ENCODE measurements around the gene TBC1D16.

Gene TBC1D16

DNA sequence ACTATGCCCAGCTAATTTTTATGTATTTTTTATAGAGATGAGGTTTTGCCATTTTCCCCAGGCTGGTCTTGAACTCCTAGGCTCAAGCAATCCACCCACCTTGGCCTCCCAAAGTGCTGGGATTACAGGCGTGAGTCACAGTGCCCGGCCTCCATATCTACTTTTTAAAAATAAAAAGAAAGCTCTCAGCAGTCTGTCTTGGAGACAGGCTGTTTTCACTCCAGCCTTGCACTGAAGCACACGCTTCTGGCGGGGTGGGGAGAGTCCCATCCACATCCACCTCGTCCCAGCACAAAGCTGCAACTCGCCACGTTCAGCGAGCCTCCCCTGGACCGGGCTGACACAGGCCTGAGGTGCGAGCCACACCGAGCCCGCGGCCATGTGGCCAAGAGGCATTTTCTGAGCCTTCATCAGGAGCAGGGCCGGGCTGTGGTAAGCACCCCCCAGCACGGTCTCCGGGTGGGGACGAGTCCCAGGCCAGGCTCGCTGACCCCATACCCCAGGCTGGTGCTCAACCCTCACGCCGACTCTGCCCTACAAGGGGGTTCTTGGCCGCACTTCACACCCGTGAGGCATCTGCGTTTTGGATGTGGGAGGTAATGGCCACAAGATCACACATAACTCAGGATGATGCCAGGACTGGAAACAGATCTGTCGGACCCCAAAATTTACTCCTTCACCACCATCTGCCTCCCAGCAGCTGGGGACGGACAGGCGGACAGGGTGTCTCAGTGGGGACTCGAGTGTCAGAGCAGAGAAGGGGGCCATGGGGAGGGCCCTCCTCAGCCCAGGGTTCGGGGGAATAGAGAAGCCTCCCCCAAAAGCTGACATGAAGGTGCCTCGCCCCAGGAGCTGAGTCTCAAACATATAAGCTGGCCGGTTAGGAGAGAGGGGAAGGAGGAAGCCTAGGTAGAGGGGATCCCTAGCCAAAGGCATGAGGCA, 28.6 kb downstream of the TBC1D16 start:
- TF ChIP-seq, protein P1, sequence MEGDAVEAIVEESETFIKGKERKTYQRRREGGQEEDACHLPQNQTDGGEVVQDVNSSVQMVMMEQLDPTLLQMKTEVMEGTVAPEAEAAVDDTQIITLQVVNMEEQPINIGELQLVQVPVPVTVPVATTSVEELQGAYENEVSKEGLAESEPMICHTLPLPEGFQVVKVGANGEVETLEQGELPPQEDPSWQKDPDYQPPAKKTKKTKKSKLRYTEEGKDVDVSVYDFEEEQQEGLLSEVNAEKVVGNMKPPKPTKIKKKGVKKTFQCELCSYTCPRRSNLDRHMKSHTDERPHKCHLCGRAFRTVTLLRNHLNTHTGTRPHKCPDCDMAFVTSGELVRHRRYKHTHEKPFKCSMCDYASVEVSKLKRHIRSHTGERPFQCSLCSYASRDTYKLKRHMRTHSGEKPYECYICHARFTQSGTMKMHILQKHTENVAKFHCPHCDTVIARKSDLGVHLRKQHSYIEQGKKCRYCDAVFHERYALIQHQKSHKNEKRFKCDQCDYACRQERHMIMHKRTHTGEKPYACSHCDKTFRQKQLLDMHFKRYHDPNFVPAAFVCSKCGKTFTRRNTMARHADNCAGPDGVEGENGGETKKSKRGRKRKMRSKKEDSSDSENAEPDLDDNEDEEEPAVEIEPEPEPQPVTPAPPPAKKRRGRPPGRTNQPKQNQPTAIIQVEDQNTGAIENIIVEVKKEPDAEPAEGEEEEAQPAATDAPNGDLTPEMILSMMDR (IDR thresholded peaks at IDR 0.05; ENCODE audit: low read depth, low read length): no peak
- no peak overlapping the region for H3K4me3 ChIP-seq (ENCODE audit: low read depth, low read length)

- TF ChIP-seq, protein P1 (IDR thresholded peaks at IDR 0.05; ENCODE audit: low read depth, low read length): no peak
- H3K4me3 ChIP-seq (ENCODE audit: low read depth, low read length): no peak overlapping the region
Measured at GRCh38 chr17:80006339-80006720, 29.3 kb downstream of the TBC1D16 start.

DNA sequence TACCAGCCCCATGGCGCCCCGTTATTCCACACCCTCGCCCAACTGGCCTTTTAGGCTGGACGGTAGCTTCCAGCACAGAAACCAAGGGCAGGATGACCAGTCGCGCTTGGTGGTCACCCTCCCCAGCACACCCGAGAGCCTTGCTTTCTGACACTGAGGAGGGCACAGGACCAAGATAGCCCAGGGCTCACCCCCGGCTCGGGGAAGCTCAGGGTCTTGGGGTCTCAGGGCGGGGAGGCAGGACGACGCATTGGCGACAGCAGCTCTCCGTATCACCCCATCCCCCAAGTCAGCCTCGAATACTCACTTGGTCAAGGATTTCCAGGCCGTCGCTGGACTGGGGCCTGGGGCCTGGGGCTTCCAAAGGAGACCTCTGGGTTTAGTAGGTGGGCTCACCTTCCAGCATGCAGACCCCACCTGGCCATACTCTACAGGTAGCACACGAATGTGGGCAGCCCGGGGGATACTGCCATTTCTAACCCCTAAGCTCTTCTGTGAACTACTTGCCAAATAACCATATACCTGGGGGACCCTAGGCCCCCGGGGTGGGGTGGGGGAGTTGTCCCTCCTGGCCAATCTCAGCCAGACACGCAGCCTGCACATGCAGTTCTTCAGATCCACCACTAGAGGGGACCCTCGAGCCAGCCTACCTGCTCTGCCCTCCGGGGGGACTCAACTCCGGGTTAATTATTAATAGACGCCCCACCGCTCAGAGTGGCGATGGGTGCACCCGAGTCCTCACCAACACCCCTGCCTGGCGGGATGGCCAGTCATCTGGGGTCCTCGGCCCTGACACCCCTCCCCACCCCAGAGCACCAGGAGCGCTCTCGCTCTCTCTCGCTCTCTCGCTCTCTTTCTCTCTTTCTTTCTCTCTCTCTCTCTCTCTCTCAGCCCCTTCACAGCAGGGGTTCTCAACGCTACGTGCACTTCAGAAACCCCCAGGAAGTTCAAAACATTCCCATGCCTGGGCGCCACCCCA, 30.0 kb downstream of the TBC1D16 start:
- no peak overlapping the region for H3K4me3 ChIP-seq (ENCODE audit: low read depth, low read length)
- TF ChIP-seq, protein P1 (IDR thresholded peaks at IDR 0.05; ENCODE audit: low read depth, low read length): peak; percentile 98

- H3K4me3 ChIP-seq (ENCODE audit: low read depth, low read length): no peak overlapping the region
- TF ChIP-seq, protein P1 (IDR thresholded peaks at IDR 0.05; ENCODE audit: low read depth, low read length): no peak
Measured at GRCh38 chr17:80003969-80004368, 31.7 kb downstream of the TBC1D16 start.

- TF ChIP-seq, protein P1 (IDR thresholded peaks at IDR 0.05; ENCODE audit: low read depth, low read length): no peak
- H3K4me3 ChIP-seq (ENCODE audit: low read depth, low read length): no peak overlapping the region
Measured at GRCh38 chr17:80002690-80003490, 32.8 kb downstream of the TBC1D16 start.

- TF ChIP-seq, protein P1 (IDR thresholded peaks at IDR 0.05; ENCODE audit: low read depth, low read length): no peak
- no peak overlapping the region for H3K4me3 ChIP-seq (ENCODE audit: low read depth, low read length)
Measured at GRCh38 chr17:80002070-80002641, 33.5 kb downstream of the TBC1D16 start.

Data from WI38 (cell line).